ENCODE measurements around the gene MYADML2.

Gene MYADML2, protein sequence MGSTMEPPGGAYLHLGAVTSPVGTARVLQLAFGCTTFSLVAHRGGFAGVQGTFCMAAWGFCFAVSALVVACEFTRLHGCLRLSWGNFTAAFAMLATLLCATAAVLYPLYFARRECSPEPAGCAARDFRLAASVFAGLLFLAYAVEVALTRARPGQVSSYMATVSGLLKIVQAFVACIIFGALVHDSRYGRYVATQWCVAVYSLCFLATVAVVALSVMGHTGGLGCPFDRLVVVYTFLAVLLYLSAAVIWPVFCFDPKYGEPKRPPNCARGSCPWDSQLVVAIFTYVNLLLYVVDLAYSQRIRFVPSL

DNA sequence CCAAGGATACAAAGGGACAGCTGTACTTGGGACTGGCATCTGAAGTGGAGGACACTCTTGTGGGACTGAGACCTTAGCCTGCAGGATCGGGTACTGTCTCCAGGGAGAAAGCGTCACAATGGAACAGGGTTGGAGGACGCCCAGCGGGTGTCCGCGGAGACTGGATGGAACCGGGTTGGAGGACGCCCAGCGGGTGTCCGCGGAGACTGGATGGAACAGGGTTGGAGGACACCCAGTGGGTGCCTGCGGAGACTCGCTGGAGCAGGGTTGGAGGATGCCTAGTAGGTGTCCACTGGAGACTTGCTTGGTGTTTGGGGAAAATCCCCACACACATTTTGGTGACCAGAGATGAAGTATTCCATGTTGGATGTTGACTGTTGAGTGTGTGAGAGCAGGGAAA lies at the start of gene MYADML2:
MYADML2 (minus strand) TSS at position 45 of the 400 bp plus-strand sequence. CDS start 5,492 bp downstream, outside the sequence.
- no peak within 1 kb of the TSS for H3K4me3 ChIP-seq (ENCODE audit: low read depth, low read length)
- TF ChIP-seq, protein P1, sequence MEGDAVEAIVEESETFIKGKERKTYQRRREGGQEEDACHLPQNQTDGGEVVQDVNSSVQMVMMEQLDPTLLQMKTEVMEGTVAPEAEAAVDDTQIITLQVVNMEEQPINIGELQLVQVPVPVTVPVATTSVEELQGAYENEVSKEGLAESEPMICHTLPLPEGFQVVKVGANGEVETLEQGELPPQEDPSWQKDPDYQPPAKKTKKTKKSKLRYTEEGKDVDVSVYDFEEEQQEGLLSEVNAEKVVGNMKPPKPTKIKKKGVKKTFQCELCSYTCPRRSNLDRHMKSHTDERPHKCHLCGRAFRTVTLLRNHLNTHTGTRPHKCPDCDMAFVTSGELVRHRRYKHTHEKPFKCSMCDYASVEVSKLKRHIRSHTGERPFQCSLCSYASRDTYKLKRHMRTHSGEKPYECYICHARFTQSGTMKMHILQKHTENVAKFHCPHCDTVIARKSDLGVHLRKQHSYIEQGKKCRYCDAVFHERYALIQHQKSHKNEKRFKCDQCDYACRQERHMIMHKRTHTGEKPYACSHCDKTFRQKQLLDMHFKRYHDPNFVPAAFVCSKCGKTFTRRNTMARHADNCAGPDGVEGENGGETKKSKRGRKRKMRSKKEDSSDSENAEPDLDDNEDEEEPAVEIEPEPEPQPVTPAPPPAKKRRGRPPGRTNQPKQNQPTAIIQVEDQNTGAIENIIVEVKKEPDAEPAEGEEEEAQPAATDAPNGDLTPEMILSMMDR (IDR thresholded peaks at IDR 0.05; ENCODE audit: borderline replicate concordance, insufficient read depth, low read depth, low read length): no peak

DNA sequence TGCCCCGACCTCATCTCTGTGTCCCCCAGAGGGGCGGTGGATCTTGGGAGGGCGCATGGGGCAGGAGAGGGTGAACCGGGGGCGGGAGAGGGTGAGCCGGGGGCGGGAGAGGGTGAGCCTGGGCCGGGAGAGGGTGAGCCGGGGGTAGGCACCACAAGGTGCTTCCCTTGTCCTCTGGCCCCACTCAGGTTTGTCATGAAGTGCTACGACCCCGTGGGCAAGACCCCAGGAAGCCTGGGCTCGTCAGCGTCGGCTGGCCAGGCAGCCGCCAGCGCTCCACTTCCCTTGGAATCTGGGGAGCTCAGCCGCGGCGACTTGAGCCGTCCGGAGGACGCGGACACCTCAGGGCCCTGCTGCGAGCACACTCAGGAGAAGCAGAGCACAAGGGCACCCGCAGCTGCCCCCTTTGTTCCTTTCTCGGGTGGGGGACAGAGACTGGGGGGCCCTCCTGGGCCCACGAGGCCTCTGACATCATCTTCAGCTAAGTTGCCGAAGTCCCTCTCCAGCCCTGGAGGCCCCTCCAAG lies 49.3 kb upstream of the MYADML2 start:
- no peak overlapping the region for H3K4me3 ChIP-seq (ENCODE audit: low read depth, low read length)
- TF ChIP-seq, protein P1 (IDR thresholded peaks at IDR 0.05; ENCODE audit: borderline replicate concordance, insufficient read depth, low read depth, low read length): no peak

DNA sequence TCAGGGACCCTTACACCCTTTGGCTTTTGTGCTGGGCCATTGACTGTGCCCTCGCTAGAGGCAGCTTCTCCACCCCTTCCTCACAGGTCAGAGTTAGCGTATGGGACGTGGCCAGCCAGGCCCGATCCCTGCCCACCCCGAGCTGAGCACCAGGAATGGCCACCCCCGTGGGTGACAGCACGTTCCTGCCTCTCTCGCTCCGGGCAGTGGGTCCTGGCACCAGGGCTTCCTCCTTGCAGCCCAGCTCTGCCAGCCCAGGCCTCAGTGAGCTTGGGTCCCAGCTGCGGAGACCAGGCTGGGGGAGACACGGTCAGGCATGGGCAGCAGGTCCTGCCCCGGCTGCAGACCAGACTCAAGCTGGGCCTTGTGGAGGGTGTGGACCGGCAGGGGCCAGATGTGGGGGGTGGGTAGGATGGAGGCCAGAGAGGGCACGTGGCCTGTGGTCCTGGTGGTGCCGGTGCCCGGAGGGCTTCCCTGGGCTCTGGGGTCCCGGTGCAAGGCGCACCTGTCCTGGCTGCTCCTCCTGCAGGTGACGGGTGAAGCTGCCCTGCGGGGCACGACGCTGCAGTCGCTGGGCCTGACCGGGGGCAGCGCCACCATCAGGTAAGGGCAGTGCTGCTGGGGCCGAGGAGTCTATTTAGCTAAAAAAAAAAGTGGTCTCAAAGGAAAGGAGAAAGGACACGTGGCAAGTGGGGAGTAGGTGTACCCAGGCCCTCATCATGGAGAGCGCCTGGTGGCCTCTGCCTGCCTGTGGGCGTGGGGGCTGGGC lies 48.6 kb upstream of the MYADML2 start:
- H3K4me3 ChIP-seq (ENCODE audit: low read depth, low read length): no peak overlapping the region
- TF ChIP-seq, protein P1 (IDR thresholded peaks at IDR 0.05; ENCODE audit: borderline replicate concordance, insufficient read depth, low read depth, low read length): no peak

DNA sequence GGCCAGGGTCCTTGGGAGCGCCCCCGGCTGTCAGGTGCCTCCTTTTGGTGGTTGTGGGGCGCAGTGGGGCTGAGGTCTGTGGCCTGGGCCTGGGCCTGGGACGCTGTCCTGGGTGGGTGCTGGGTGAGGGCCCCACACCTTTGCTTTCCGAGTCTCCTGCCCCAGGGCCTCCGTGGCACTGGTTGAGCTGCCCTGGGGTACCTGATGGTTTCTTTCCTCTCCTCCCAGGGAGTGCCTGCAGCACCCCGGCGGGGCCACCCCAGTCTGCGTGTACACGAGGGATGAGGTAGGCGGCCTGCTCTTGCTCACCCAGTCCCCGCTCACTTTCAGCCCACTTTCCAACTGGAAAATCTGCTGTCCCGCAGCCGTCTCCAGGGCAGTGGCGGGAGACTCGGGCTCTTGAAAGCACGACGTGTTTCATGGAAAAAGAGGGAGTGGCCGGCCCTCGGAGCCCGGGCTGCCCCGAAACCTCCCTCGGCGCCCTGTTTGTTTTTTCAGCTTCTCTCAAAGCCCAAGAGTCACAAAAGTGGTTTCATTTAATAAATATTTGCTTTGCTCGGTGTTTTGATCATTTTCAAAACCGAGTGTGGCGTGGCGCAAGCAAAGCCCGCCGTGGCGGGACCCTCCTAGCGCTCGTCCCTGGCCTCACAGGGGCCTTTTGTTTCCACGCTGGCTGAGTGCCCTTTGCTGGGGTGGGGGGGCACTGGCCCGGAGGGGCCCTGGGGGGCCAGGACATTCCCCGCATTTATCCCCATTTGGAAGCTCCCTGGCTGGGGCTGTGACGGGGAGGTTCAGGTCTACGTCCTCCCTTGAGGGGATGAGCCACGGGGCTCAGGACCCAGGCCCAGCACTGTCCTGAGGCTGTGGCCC lies 47.8 kb upstream of the MYADML2 start:
- no peak overlapping the region for H3K4me3 ChIP-seq (ENCODE audit: low read depth, low read length)
- TF ChIP-seq, protein P1 (IDR thresholded peaks at IDR 0.05; ENCODE audit: borderline replicate concordance, insufficient read depth, low read depth, low read length): no peak

DNA sequence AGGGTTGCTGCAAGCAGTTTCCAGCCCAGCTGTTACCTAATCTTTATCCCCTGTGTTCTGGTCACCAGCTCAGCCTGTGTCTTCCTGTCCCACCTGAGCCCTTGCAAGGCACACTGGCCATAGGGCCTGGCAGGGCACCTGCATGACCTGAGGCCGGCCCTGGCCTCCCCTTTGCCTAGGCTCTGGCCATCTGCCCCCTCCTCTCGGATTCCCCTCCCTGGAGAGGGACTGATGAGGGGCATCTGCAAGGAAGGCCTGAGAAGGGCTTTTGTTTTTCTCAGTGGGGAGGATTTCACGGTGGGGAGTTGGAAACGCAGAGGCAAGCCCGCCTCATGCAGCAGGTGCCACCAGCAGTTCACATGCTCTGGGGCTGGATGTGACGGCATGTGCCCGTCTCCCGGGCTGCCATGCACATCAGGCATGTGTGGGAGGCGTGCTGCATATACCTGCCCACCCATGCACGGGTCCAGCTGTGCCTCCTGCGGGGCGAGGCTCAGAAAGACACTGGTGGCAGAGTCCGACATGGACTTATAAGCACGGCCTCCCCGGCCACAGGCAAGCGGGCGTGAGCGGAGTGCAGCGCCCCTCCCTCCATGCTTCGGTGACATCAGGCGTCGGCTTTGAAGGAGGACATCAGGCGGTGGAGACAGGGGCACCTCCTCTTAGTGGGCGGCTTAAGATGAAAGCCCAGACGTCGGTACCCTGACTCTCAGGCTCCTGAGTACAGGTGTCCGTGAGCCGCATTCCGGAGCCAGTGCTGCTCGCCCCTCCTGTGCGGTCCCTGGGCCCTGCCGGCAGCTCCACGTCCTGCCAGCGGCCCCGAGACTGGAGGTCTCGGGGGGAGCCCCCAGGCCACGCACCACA lies 46.9 kb upstream of the MYADML2 start:
- no peak overlapping the region for H3K4me3 ChIP-seq (ENCODE audit: low read depth, low read length)
- TF ChIP-seq, protein P1 (IDR thresholded peaks at IDR 0.05; ENCODE audit: borderline replicate concordance, insufficient read depth, low read depth, low read length): no peak
